Ammon's horn (tissue), 1 donor: ENCODE measurements around the gene ATG4B.

ENCODE experiments used
- DNase-seq: peaks from one replicate; pipeline ENCODE4 v3.0.0-alpha.2; 2016; ENCODE audit warnings: low spot score

Gene ATG4B

GRCh38 chr2:241666627-241667400 lies 29.3 kb downstream of the ATG4B start:
- DNase-seq: no peak

- no peak for DNase-seq
These were observed 30.9 kb downstream of the ATG4B start for GRCh38 chr2:241668354-241668753.

- DNase-seq: no peak
These were observed 31.3 kb downstream of the ATG4B start for GRCh38 chr2:241668839-241669238.

- DNase-seq: no peak
These were observed 33.0 kb downstream of the ATG4B start for GRCh38 chr2:241670333-241671110.

- DNase-seq: no peak
These were observed 34.2 kb downstream of the ATG4B start for GRCh38 chr2:241671457-241672240.

GRCh38 chr2:241672243-241673188 lies 35.0 kb downstream of the ATG4B start:
- DNase-seq: no peak

GRCh38 chr2:241673189-241673663 lies 35.7 kb downstream of the ATG4B start:
- no peak for DNase-seq

GRCh38 chr2:241673797-241674725 lies 36.6 kb downstream of the ATG4B start:
- DNase-seq: peak; percentile 57

GRCh38 chr2:241675885-241676284 lies 38.4 kb downstream of the ATG4B start:
- no peak for DNase-seq

- DNase-seq: no peak
These were observed 39.2 kb downstream of the ATG4B start for GRCh38 chr2:241676665-241677064.

- DNase-seq: no peak
These were observed 39.9 kb downstream of the ATG4B start for GRCh38 chr2:241677392-241677791.

- no peak for DNase-seq
These were observed 40.8 kb downstream of the ATG4B start for GRCh38 chr2:241678307-241678706.

- no peak for DNase-seq
These were observed 41.5 kb downstream of the ATG4B start for GRCh38 chr2:241678784-241679540.

- no peak for DNase-seq
These were observed 42.6 kb downstream of the ATG4B start for GRCh38 chr2:241680044-241680443.

GRCh38 chr2:241680827-241681599 lies 43.5 kb downstream of the ATG4B start:
- DNase-seq: no peak

GRCh38 chr2:241686324-241686649 lies 48.8 kb downstream of the ATG4B start:
- no peak for DNase-seq

GRCh38 chr2:241686650-241687425 lies 49.3 kb downstream of the ATG4B start, which contains the start of gene DTYMK:
DTYMK (minus strand) TSS chr2:241686815; CDS start chr2:241686783, 32 bp downstream.
- peak; percentile 96 for DNase-seq

GRCh38 chr2:241689306-241689705 lies 51.8 kb downstream of the ATG4B start:
- DNase-seq: no peak
